ENCODE measurements around the gene TREM1.

TREM1 gene

DNA sequence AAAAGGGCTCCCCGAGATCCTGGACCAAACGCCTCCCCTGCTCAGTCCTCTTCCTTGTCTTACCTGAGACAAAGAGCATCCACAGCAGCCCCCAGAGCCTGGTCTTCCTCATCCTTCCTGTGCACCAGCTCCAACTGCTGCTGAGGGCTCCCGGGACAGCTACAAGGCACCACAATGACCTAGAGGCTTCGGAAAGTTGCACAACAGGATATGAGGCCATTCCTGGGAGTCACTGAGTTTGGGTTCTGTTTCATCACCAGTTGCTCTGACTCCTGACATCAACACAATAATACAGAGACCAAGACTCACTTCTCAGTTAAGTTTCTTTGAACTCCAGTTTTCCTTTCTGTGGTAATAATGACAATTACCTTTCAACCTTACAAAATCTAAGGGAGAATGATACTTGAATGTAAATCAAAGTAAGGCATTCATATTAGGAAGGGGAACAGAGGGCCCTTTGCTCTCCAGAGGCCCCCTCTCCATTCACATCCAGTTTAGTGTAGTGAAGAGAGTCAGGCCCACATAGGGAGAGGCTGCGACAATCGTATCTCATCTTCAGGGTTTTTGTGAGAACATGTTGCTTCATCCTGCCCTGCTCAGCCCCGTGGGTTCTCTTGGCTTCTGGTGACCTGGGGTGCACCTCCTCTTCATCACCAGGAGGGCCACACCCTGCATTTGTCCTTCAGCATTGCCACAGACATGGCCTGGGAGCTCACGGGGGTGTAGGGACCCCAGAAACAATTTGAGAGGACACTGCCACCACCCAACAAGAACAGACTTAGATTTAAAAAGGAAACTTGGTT is at the start of gene TREM1:
Gene TREM1 (minus strand): TSS at position 139 of the 803 bp plus-strand sequence. CDS start 27 bp downstream, at position 112.
- no peak within 1 kb of the TSS for H3K9ac ChIP-seq (ENCODE audit: low read depth, low read length)
- no peaks in the 10 kb centered on the region for H3K9me3 ChIP-seq (ENCODE audit: control insufficient read depth, insufficient read depth, low read length)
- H3K36me3 ChIP-seq (ENCODE audit: insufficient read depth, low read length): no peaks in the 10 kb centered on the region
- peaks cover 5% of the 10 kb centered on the region; the same call in 1 of the 2 replicates for H3K4me1 ChIP-seq (ENCODE audit: insufficient read depth, low read length)

DNA sequence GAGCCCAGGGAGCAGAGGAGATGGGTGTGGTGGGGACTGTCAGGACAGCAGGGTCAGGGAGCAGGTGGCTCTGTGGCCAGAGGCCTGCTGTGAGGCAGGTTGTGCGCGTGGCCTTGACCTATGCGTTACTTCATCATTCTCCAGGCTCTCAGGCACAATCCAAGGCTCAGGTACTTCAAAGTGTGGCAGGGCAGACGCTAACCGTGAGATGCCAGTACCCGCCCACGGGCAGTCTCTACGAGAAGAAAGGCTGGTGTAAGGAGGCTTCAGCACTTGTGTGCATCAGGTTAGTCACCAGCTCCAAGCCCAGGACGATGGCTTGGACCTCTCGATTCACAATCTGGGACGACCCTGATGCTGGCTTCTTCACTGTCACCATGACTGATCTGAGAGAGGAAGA is 49.5 kb upstream of the TREM1 start:
- Histone ChIP-seq H3K9me3 (ENCODE audit: control insufficient read depth, insufficient read depth, low read length) (no peaks in the 10 kb centered on the region), H3K4me1 (ENCODE audit: insufficient read depth, low read length) (no peaks in the 10 kb centered on the region), H3K9ac (ENCODE audit: low read depth, low read length) (no peak overlapping the region)

DNA sequence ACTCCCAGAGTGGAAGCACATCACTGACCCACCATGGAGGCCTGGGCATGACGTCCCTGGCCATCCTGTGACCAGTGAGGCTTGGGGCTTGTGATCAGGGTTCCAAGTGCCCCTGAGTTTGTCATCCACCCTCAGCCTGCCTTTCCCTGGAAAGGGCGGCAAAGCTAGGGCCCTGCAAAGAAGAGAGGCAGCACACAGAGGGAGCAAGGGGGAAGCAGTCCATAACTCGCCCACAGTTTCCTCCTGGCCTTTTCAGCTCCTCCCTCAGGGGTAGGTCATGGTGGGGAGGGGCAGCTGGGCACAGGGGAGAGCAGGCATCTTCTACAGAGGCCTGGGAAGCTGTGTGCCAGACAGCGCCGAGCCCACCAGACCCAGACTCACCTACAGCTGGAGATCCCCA is 48.8 kb upstream of the TREM1 start, which contains the start of gene NCR2:
Gene NCR2 (plus strand): TSS at position 313 of the 400 bp plus-strand sequence. CDS start 269 bp downstream, outside the sequence.
- Histone ChIP-seq H3K36me3 (ENCODE audit: insufficient read depth, low read length) (no peaks in the 10 kb centered on the region), H3K9me3 (ENCODE audit: control insufficient read depth, insufficient read depth, low read length) (no peaks in the 10 kb centered on the region), H3K9ac (ENCODE audit: low read depth, low read length) (no peak within 1 kb of the TSS), H3K4me1 (ENCODE audit: insufficient read depth, low read length) (no peaks in the 10 kb centered on the region)

More for the DNA sequence above, 49.5 kb upstream of the TREM1 start:
- H3K36me3 ChIP-seq (ENCODE audit: insufficient read depth, low read length): no peaks in the 10 kb centered on the region

DNA sequence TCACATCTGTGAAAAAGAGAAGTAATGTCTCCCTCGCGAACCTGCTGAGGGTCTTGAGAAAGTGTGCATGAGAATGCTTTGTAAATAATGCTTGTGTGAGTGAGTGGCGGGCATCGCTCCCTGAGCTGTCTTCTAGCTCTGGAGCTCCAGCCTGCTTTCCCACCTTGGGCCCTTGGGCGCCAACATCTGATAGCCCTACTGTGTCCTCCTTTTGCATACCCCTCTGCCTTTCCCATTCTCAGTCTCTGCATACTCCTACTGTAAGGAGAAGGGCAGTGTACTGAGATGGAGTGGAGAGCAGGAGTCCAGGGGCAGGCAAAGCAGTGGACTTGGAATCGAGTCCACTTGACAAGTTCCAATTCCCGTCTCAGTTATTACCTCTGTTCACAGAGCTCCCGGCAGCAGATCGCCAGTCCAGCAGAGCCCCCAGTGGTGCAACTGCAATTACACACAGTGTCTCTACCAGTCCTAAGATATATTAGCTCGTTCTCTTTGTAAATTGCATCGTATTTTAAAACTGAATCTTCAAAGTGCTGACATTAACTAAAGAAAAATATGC is 48.1 kb upstream of the TREM1 start:
- no peaks in the 10 kb centered on the region for H3K36me3 ChIP-seq (ENCODE audit: insufficient read depth, low read length)
- no peaks in the 10 kb centered on the region for H3K4me1 ChIP-seq (ENCODE audit: insufficient read depth, low read length)
- H3K9me3 ChIP-seq (ENCODE audit: control insufficient read depth, insufficient read depth, low read length): no peaks in the 10 kb centered on the region
- H3K9ac ChIP-seq (ENCODE audit: low read depth, low read length): no peak overlapping the region

DNA sequence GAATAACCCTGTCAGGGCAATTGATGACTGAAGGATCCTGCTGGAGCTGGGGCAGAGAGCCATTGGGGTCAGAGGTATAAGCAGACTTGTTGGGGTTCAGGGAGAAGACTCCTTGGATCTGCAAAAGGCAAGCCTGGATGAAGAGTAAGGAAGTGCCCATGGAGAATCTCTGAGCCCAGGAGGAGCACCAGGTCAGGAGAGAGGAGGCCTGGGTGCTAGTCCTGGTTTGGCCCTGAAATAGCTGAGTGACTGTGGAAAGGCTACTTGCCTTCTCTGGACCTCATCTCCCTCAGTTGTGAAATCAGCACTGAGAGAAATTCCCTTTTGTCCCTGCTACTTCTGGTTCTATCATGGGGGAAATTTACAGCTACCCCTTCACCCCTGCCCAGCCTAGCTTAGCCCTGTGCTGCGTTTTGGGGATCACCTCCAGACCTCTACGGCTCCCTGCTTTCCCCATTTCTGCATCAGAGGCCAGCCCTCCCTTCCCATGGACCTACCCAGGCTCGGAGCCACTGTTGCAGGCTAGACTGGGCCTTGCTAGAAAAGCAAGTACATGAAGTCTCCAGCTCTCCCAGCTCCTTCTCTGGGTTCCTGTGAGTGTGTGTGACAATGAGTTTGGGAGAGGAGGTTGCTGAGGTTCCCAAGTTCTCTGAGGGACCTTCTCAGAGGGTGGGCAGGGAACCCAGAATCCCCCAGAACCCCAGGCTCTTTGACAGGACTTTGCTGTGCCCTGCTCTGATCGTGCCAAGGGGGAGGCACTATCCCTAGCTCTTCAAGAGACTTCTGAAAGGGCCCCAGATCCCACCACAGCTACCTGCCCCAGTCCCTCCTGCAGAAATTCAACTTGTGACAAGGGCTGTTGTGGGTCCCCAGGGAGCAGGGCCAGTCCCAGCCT is 46.6 kb upstream of the TREM1 start:
- Histone ChIP-seq H3K9me3 (ENCODE audit: control insufficient read depth, insufficient read depth, low read length) (no peaks in the 10 kb centered on the region), H3K4me1 (ENCODE audit: insufficient read depth, low read length) (no peaks in the 10 kb centered on the region), H3K9ac (ENCODE audit: low read depth, low read length) (no peak overlapping the region), H3K36me3 (ENCODE audit: insufficient read depth, low read length) (no peaks in the 10 kb centered on the region)

DNA sequence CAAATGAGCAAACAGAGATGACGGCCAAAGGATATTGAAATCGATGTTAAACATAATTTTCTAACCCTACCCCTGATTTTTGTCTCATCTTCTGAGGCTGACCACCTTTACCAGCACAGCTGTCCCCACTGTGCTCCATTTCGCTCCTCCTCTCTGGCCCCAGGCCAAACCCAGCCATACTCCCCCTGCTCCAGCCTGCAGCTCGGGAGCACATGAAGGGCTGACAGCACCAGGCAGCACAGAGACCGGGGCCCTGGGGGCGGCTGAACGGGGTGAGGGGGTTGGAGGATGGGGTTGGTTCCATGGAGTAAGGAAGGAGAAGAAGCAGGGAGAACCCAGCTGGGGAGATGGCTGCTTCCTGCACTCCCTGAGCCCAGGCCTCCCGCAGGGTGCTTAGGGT is 45.8 kb upstream of the TREM1 start:
- H3K36me3 ChIP-seq (ENCODE audit: insufficient read depth, low read length): no peaks in the 10 kb centered on the region
- no peaks in the 10 kb centered on the region for H3K9me3 ChIP-seq (ENCODE audit: control insufficient read depth, insufficient read depth, low read length)
- H3K9ac ChIP-seq (ENCODE audit: low read depth, low read length): no peak overlapping the region
- H3K4me1 ChIP-seq (ENCODE audit: insufficient read depth, low read length): no peaks in the 10 kb centered on the region

DNA sequence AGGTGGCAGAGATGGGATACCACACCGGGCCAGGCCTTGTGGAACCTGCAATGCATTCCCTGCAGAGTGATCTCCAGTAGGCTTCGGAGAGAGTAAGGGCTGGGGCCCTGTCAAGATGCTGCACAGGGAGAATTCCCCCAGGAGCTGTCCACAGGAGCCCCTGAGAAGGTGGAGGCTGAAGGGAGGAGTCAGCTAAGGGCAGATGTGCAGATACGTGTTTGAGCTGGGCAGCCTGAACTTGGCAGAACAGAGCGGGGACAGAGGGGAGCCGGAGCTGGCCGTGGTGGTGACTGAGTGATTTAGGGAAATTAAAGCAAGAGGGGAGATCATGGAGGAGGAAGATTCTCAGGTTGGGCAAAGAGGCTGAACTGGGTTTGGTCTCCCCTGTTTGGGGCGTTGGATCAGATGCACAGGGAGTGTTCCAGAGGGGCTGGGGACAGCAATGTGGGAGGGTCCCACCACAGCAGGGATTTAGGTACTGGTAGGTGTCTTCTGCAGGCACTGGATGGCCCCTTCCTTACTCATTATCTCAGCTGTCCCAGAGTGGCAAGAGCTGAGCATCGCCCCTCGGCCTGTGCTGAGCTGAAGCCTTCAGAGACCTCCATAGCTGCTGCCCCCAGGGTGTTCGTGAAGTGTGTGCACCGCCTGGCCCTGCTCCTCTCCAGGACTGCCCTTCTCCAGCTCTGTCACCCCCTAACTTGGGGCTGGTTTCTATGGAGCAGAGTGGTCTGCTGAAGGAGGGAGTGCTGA is 45.1 kb upstream of the TREM1 start:
- Histone ChIP-seq H3K36me3 (ENCODE audit: insufficient read depth, low read length) (no peaks in the 10 kb centered on the region), H3K9ac (ENCODE audit: low read depth, low read length) (no peak overlapping the region), H3K4me1 (ENCODE audit: insufficient read depth, low read length) (no peaks in the 10 kb centered on the region), H3K9me3 (ENCODE audit: control insufficient read depth, insufficient read depth, low read length) (no peaks in the 10 kb centered on the region)

DNA sequence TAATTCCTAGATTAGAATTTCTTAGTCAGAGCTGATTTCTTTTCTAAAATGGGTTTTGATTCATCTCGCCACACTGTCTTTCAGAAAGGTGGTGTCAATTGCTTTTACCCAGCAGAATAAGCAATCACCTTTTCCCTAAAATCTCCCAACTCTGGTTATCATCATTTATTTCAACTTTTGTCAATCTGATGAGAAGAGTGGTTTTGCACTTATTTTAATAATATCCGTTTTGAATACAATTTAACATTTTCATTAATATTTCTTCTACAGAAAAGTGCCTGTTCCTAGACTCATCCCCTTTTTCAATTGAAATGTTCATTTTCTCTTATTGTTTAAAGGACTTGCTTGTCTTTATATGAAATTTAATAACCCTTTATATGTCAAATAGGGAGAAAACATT is 40.7 kb upstream of the TREM1 start:
- Histone ChIP-seq H3K36me3 (ENCODE audit: insufficient read depth, low read length) (no peaks in the 10 kb centered on the region), H3K4me1 (ENCODE audit: insufficient read depth, low read length) (no peaks in the 10 kb centered on the region; the same call in 1 of the 2 replicates), H3K9me3 (ENCODE audit: control insufficient read depth, insufficient read depth, low read length) (no peaks in the 10 kb centered on the region), H3K9ac (ENCODE audit: low read depth, low read length) (no peak overlapping the region)

DNA sequence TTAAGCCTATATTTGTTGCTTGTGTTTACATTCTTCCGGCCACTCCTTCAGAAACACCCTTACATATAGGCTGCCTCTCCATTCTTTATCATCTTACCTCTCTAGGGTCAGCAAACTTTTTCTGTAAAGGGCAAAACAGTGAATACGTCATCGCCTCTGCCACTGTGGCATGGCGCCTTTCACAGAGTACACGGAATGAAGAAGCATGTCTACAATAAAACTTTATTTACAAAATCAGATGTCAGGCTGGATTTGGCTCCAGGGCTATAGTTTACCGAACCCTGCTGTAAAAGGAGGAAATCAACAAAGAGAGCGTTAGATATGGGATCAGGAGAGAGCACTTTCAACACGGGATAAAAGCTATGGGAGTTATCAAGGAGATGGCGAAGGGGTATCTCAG is 39.6 kb upstream of the TREM1 start:
- H3K4me1 ChIP-seq (ENCODE audit: insufficient read depth, low read length): no peaks in the 10 kb centered on the region; the same call in 1 of the 2 replicates
- no peaks in the 10 kb centered on the region for H3K9me3 ChIP-seq (ENCODE audit: control insufficient read depth, insufficient read depth, low read length)
- no peak overlapping the region for H3K9ac ChIP-seq (ENCODE audit: low read depth, low read length)
- H3K36me3 ChIP-seq (ENCODE audit: insufficient read depth, low read length): no peaks in the 10 kb centered on the region

DNA sequence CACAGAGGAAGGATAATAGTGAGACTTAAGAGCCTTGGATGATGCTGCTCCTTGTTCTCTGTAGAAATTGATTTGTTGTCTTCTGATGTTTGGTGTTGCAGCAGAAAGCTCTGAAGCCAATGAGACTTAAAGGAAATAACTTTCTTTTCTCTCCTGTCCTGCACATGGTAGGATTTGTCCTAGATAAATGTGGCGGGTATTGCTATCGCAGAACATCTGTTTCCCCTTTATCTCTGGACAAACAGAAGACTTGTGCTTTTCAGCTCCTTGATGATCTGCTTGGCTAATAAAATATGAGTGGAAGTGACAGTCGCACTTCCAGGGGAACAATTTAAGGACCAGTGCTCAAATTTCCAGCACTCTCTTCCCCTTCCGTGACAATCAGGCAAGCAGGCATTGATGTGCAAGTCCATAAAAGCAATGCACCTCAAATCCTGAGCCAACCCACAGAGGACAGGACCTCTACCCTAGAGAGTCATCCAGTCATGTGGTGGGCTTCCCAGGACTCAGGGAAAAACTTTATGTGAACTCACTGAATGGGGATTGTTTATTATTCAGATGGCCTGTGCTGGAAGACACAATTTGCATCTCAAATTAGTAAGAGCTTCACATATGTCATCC is 39.1 kb upstream of the TREM1 start:
- no peaks in the 10 kb centered on the region for H3K9me3 ChIP-seq (ENCODE audit: control insufficient read depth, insufficient read depth, low read length)

DNA sequence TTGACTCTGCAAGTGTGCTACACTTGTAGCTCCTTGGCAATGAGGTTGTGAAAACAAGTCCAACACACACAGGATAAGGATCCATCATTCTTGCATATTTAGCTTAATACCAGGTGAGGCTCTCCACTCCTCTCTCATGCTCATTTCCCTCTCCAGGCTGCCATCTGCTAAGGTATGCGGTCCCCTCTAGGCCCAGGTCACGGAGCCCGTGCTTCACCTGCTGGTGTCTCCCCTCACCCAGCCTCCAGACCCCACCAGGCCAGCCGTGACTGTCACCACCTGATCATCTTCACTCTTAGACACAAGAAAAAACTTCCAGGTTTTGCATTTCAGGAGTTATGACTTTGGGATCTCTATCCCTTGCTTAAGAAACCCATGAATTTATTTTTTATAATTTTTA is 34.7 kb upstream of the TREM1 start:
- Histone ChIP-seq H3K4me1 (ENCODE audit: insufficient read depth, low read length) (no peaks in the 10 kb centered on the region; the same call in 1 of the 2 replicates), H3K36me3 (ENCODE audit: insufficient read depth, low read length) (no peaks in the 10 kb centered on the region), H3K9ac (ENCODE audit: low read depth, low read length) (no peak overlapping the region), H3K9me3 (ENCODE audit: control insufficient read depth, insufficient read depth, low read length) (no peaks in the 10 kb centered on the region)

More for the DNA sequence above, 39.1 kb upstream of the TREM1 start:
- Histone ChIP-seq H3K4me1 (ENCODE audit: insufficient read depth, low read length) (no peaks in the 10 kb centered on the region; the same call in 1 of the 2 replicates), H3K9ac (ENCODE audit: low read depth, low read length) (no peak overlapping the region), H3K36me3 (ENCODE audit: insufficient read depth, low read length) (no peaks in the 10 kb centered on the region)

DNA sequence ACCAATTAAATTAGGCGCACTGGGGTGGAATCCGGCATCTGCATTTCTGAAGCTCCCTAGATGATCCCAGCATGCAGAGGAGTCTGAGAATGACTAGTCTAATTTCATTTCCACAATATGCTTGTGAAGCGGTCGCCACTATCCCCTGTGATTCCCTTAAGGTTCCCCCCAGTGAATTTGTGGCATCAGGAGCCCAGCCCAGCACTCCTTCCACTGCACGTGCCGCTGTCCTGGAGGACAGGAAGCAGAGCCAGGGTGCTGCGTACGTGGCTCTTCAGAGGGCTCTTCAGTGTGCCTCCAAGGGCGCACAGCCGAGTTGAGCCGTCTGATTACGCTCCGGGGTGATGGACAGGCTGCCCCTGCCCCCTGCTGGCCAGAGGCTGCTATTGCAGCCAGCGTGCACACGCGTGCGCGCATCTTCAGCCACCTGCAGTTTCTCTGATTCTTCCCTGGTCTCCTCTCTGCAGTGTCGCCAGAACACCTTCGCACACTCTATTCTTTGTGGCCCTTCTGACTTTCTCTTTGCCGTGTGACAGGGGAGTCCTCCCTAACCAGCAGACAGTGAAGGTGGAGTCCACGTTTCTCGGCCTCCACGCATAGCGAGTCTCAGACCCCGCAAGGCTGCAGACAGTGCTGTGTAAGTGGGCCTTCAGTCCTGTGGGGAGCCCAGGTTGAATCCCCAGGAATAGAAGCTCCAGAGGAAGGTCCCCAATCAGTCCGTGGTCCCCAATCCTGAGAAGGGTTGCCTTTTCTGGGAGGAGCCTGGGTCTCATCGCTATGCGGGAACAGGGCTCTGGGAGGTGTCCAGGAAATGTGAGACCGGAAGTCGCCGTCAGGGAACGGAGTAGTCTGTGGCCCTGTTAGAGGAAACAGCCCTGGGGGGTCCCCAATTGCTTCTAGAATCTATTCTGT is 32.4 kb upstream of the TREM1 start:
- H3K9ac ChIP-seq (ENCODE audit: low read depth, low read length): peak overlapping the region; percentile 46; the same call in 1 of the 2 replicates
- no peaks in the 10 kb centered on the region for H3K4me1 ChIP-seq (ENCODE audit: insufficient read depth, low read length)
- H3K9me3 ChIP-seq (ENCODE audit: control insufficient read depth, insufficient read depth, low read length): no peaks in the 10 kb centered on the region
- H3K36me3 ChIP-seq (ENCODE audit: insufficient read depth, low read length): no peaks in the 10 kb centered on the region

DNA sequence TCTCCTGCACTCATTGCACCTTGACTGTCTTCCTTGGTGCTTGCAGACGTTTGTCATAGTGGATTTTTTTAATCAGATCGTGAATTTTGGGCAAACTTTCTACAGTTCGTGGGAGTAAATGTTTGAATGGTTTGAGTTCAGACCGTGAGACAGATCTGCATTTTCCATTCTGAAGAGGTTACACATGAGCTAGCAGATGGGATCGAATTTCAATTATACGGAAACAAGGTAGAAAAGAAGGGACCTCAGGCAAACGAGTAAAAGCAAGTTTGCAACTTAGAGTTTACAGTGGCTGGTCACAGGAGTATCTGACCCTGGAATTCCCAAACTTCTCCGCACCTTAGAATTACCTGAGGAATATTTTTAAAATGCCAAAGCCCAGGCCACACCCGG is 31.8 kb upstream of the TREM1 start:
- Histone ChIP-seq H3K9me3 (ENCODE audit: control insufficient read depth, insufficient read depth, low read length) (no peaks in the 10 kb centered on the region), H3K4me1 (ENCODE audit: insufficient read depth, low read length) (no peaks in the 10 kb centered on the region), H3K9ac (ENCODE audit: low read depth, low read length) (peak overlapping the region; percentile 46; the same call in 1 of the 2 replicates), H3K36me3 (ENCODE audit: insufficient read depth, low read length) (no peaks in the 10 kb centered on the region)

Measured in ES-I3 (cell line).